A549 (cell line): Measurements from ENCODE around the gene FAM151A. TPM values are rescaled to one million over a fixed set of nuclear protein-coding genes. Genes with fewer than 3 reads are reported as not detected.
"Not testable (repeated sequence)": the region's sequence is repeated elsewhere in the genome, so short reads cannot be mapped to it uniquely, and the experiment has no call there.

ENCODE experiments used
- ATAC-seq, 2 experiments: fragments of 200-7000 bp in 1 of 2; fragments of >200 bp in 1 of 2; cut with Nextera tagmentation in 1 of 2; cut with Tn5 transposase in 1 of 2; 3 replicates each; pipeline versions ENCODE4 v1.8.0 to v1.9.1; 2018 to 2020; ENCODE audit warnings: mild to moderate bottlenecking in 1 of 2, moderate library complexity in 1 of 2
- CTCF ChIA-PET: fragments of 300-600 bp; sonication (Branson Sonifier 250); formaldehyde crosslinking; extraction: SDS; loops from one replicate; lab custom pipeline; 2021; ENCODE audit warnings: antibody characterized with exemption, inconsistent platforms; lab: Yijun Ruan, JAX
- POLR2A ChIA-PET: fragments of 350-600 bp; formaldehyde crosslinking; extraction: SDS; loops from one replicate; lab custom pipeline; 2021; ENCODE audit warnings: antibody characterized with exemption, inconsistent platforms; lab: Yijun Ruan, JAX
- DNase-seq, 2 experiments: peaks; one replicate each; pipeline versions ENCODE4 v3.0.0 to v3.0.0-alpha.2; 2011 to 2016; ENCODE audit warnings: low read depth in 1 of 2, low spot score in 1 of 2
- FAIRE-seq: peaks from 2 replicates; lab custom pipeline; 2011; peaks lifted over from hg19 to GRCh38; lab: Jason Lieb, UNC
- H3K27ac ChIP-seq, 2 experiments: fragments of >200 bp; sonication (Bioruptor Twin); formaldehyde crosslinking; 3 replicates each; pipeline ENCODE4 v1.5.1; 2016 to 2017
- H3K4me1 ChIP-seq: fragments of >200 bp; sonication (Bioruptor Twin); formaldehyde crosslinking; 3 replicates; pipeline ENCODE4 v1.6.1; 2016
- H3K4me2 ChIP-seq: fragments of >200 bp; sonication (Bioruptor Twin); formaldehyde crosslinking; 3 replicates; pipeline ENCODE4 v1.6.1; 2016
- H3K4me3 ChIP-seq: fragments of >200 bp; sonication (Bioruptor Twin); formaldehyde crosslinking; 3 replicates; pipeline ENCODE4 v1.5.1; 2016
- H3K9me3 ChIP-seq: fragments of >200 bp; sonication (Bioruptor Twin); formaldehyde crosslinking; 3 replicates; pipeline ENCODE4 v1.6.1; 2016
- BCL3 ChIP-seq: fragments of >200 bp; sonication (Bioruptor Twin); formaldehyde crosslinking; IDR thresholded peaks from 3 replicates; pipeline ENCODE4 v1.6.1; 2016
- CBX2 ChIP-seq: fragments of 200-600 bp; sonication (generic); IDR thresholded peaks from 2 replicates; pipeline ENCODE4 v1.6.1; 2016; ENCODE audit warnings: low read depth, mild to moderate bottlenecking, borderline replicate concordance
- CBX8 ChIP-seq: fragments of 200-600 bp; sonication (generic); IDR thresholded peaks from 2 replicates; pipeline ENCODE4 v1.6.1; 2016
- CHD4 ChIP-seq: fragments of 200-600 bp; sonication (generic); IDR thresholded peaks from 2 replicates; pipeline ENCODE4 v1.6.1; 2016; ENCODE audit warnings: antibody characterized with exemption, mild to moderate bottlenecking, borderline replicate concordance
- FOXS1 ChIP-seq: fragments of 250-450 bp; sonication (Bioruptor Pico); IDR thresholded peaks from 2 replicates; pipeline ENCODE4 v1.5.0; 2020; ENCODE audit warnings: mild to moderate bottlenecking, moderate library complexity
- HMGXB4 ChIP-seq: fragments of 250-450 bp; sonication (Bioruptor Pico); IDR thresholded peaks from 2 replicates; pipeline ENCODE4 v1.5.0; 2021; ENCODE audit warnings: mild to moderate bottlenecking, moderate library complexity, borderline replicate concordance
- HOXA7 ChIP-seq: fragments of 250-450 bp; sonication (Bioruptor Pico); IDR thresholded peaks from 2 replicates; pipeline ENCODE4 v1.5.0; 2020; ENCODE audit warnings: mild to moderate bottlenecking, moderate library complexity
- HOXB5 ChIP-seq: fragments of 250-450 bp; sonication (Bioruptor Pico); IDR thresholded peaks from 2 replicates; pipeline ENCODE4 v1.5.0; 2020; ENCODE audit warnings: mild to moderate bottlenecking, moderate library complexity
- NPAS2 ChIP-seq: fragments of 250-450 bp; sonication (Bioruptor Pico); IDR thresholded peaks from 2 replicates; pipeline ENCODE4 v1.8.0; 2022; ENCODE audit warnings: mild to moderate bottlenecking, moderate library complexity, borderline replicate concordance
- RAD21 ChIP-seq, 2 experiments: fragments of >200 bp in 1 of 2; sonication (Bioruptor Twin) in 1 of 2; formaldehyde crosslinking in 1 of 2; IDR thresholded peaks in 1 of 2; conservative IDR thresholded peaks in 1 of 2; 2 replicates in 1 of 2; 3 replicates in 1 of 2; pipeline ENCODE4 v1.6.1; 2012 to 2018; ENCODE audit warnings: inconsistent platforms in 1 of 2
- RARB ChIP-seq: fragments of 250-450 bp; sonication (Bioruptor Pico); IDR thresholded peaks from 2 replicates; pipeline ENCODE4 v1.8.0; 2021; ENCODE audit warnings: mild to moderate bottlenecking, moderate library complexity
- RCOR1 ChIP-seq: fragments of 150-350 bp; IDR thresholded peaks from 2 replicates; pipeline ENCODE4 v1.6.1; 2014; ENCODE audit warnings: antibody characterized with exemption, low read length, low read depth
- TFCP2L1 ChIP-seq: fragments of 250-450 bp; sonication (Bioruptor Pico); IDR thresholded peaks from 2 replicates; pipeline ENCODE4 v1.5.0; 2021; ENCODE audit warnings: mild to moderate bottlenecking
- WGBS: methylation state at CpG from one replicate; pipeline ENCODE4 v1.1.6; 2017; ENCODE audit errors: missing lambda C conversion rate; 5-methylcytosine and 5-hydroxymethylcytosine counted together
- polyA plus RNA-seq, 4 experiments: library from polyadenylated mRNA; depleted of rRNA in 3 of 4; stranded (reverse); fragments of >200 nt; fragmentation: RNase III in 1 of 4; extraction: RNeasy Plus Mini Kit Qiagen cat#74134 plus additional on column Dnase treatment in 1 of 4; gene quantifications; 2 replicates in 3 of 4; 3 replicates in 1 of 4; pipeline ENCODE4 v1.2.3, GENCODE V29; 2011 to 2017

Gene FAM151A
- polyA plus RNA-seq, 2 of the 4 experiments (the other 2 are of a cell fraction) = not detected

- H3K4me3 ChIP-seq, H3K27ac ChIP-seq, DNase-seq, ATAC-seq, POLR2A ChIA-PET, CTCF ChIA-PET, H3K9me3 ChIP-seq, H3K4me1 ChIP-seq, FAIRE-seq, H3K4me2 ChIP-seq: not testable (repeated sequence)
- WGBS = 82% methylated on average over 7 of the region's 7 CpGs
Measured at GRCh38 chr1:54635804-54636203, 12.5 kb upstream of the FAM151A start.

- FAIRE-seq (no peak), DNase-seq (no peak), ATAC-seq (no peak)
- Histone ChIP-seq H3K4me3 (no peak overlapping the region), H3K4me2 (no peak overlapping the region), H3K4me1 (no peaks in the 10 kb centered on the region), H3K27ac (no peak overlapping the region), H3K9me3 (no peaks in the 10 kb centered on the region)
- ChIA-PET CTCF (no interaction called here), POLR2A (no interaction called here)
- TF ChIP-seq BCL3 = no peak
- no peak for TF ChIP-seq RAD21 (conservative IDR thresholded peaks at IDR 0.05 in 1 of 2, IDR thresholded peaks at IDR 0.05 in 1 of 2)
- no peak for TF ChIP-seq RARB
- TF ChIP-seq NPAS2 = no peak
- 77% methylated on average over 6 of the region's 10 CpGs for WGBS
Measured at GRCh38 chr1:54627196-54627595, 3.9 kb upstream of the FAM151A start.

- no peak for TF ChIP-seq HOXB5 (CRISPR knock-in tag)
- ATAC-seq (no peak), FAIRE-seq (no peak), DNase-seq (no peak)
- no peak overlapping the region for H3K4me2 ChIP-seq
- no peaks in the 10 kb centered on the region for H3K9me3 ChIP-seq
- no peak overlapping the region for H3K27ac ChIP-seq
- POLR2A ChIA-PET = no interaction called here
- H3K4me1 ChIP-seq = no peaks in the 10 kb centered on the region
- CTCF ChIA-PET = no interaction called here
- H3K4me3 ChIP-seq = no peak overlapping the region
- WGBS = 49% methylated on average over 7 of the region's 8 CpGs
Measured at GRCh38 chr1:54624466-54625464, 1.4 kb upstream of the FAM151A start.

- Histone ChIP-seq H3K4me3 (no peak overlapping the region), H3K4me1 (no peaks in the 10 kb centered on the region), H3K4me2 (no peak overlapping the region), H3K27ac (no peak overlapping the region), H3K9me3 (no peaks in the 10 kb centered on the region)
- TF ChIP-seq TFCP2L1 (CRISPR knock-in tag) (no peak), RCOR1 (no peak), CHD4 (no peak), CBX2 (no peak), HMGXB4 (CRISPR knock-in tag) (no peak), CBX8 (no peak), HOXA7 (no peak), FOXS1 (CRISPR knock-in tag) (no peak)
- ChIA-PET POLR2A (no interaction called here), CTCF (no interaction called here)
- DNase-seq = no peak
- no peak for ATAC-seq
- no peak for FAIRE-seq
- 93% methylated on average over 3 of the region's 8 CpGs for WGBS
Measured at GRCh38 chr1:54619749-54620148, 3.6 kb downstream of the FAM151A start.
